ENCODE measurements around the gene CACNA1C.

The CACNA1C gene

GRCh38 chr12:2378835-2379330 lies 326.1 kb downstream of the CACNA1C start:
- no peak for DNase-seq

DNA sequence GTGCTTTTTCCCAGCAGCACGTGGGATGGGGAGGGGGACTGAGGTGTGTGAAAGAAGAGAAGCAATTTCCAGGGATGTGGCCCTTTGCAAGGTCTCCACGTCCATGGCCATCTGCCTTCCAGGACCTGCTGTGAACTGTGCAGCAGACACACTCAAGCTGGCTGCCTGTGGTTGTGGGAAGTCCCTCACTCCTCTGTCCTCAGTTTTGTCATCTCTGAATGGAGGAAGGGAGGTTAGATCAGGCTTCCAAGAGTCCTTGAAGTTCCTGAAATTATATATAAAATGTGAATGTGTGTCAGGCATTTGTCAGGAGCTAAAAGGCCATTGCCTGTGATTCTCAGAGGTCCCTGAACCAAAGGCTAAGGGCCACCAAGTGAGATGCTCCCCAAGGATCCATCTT lies 328.2 kb downstream of the CACNA1C start:
- DNase-seq = no peak

DNA sequence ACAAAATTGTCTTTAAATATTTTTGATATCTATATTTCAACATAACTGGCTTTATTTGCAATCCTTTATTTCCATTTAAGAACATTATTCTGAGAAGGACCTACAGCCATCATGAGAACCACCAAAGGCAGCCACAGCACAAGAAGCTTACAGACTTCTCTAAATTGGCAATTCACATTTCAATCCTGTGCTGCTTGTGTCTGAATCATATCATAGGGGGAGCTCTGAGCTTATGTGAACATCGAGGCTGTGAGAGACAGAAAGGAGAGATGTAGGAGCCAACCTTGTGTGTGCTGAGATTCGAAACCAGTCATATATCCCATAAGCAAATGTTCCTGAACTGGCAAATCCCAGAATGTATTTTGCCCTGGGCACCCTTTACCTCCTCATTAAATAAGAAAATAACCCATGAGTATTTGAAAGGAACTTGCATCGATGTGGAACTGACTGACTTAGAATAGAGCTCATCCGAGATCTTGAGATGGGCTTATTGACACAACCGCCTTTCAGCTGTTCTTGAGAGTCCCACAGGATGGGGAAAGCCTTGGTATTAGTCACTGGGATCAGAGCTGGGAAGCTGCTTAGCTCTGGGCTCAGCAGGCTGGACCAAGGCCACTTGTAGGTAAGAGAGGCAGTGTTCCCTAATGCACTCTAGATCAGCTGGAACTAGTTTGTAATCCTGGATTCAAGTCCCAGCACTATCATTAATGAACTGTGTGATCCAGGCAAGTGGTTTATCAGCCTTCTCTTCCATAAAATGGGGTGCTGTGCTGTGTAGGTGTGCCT lies 329.8 kb downstream of the CACNA1C start:
- DNase-seq = no peak

DNA sequence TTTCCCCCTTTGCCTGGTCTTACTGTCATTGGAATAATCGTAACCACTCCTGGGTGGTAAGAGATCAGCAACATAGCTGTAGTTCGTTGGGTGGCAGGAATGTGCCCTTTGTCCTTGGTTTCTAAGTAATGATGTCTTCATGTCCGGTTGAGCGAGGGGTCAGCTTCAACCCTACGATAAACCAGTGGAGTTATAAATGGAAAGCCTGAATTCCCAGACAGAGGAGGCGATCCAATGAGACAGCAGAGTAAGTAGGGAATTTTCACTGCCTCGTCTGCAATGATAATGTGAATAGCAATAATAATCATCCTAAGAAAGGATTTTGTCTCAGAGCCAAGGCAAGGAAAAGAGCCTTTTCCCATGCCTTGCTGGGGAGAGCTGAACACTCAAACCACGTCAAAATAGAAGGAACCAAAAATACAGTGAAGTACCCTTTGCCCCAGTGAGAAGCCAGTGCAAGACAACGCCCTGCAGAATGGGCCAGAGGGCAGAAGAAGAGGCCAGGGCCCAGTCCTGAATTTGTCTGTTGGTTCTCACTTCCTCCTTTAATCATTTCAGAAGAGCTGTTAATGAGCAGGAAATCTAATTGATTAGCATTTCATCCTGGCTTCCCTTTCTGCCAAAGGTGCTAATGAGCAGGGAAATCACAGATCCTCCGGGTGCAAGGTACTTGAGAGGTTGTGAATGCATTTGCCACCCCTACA lies 330.7 kb downstream of the CACNA1C start:
- DNase-seq = no peak

- DNase-seq = no peak
Observed at GRCh38 chr12:2384029-2384386, 331.2 kb downstream of the CACNA1C start.

GRCh38 chr12:2384533-2385351 lies 332.0 kb downstream of the CACNA1C start:
- no peak for DNase-seq

- no peak for DNase-seq
Observed at GRCh38 chr12:2385529-2385928, 332.7 kb downstream of the CACNA1C start.

GRCh38 chr12:2386566-2386965 lies 333.8 kb downstream of the CACNA1C start:
- no peak for DNase-seq

GRCh38 chr12:2387103-2387834 lies 334.5 kb downstream of the CACNA1C start:
- no peak for DNase-seq

DNA sequence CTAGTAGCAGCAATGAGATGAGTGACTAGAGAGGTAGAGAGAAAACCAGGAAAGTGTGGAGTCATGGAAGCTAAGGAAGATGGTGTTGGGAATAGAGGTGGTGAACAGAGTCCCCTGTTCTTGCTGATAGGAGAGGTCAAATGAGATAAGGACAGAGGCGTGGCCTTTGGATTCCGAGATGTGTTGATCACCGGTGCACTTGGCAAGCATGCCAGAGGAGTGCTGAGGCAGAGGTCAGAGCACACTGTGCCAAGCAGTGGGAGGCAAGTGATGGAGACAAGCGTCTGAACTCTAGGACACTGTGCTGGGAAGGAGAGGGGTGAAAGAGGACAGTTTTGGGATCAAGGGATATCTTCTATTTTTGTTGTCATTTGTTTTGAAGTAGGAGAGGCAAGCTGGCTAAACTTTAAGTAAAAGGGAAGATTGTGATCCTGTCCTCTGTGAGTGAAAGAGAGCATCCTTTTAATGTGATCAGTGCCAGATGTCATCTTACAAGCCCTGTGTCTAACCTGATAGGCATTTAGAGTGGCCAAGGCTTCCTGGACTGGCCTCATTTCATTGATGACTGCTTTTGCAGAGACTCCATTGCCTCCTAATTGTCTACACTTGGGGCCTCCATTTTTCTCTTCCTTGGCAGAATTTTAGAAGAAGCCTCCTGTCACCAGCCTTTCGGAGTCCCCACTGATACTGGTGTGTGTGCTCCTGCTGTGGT lies 336.4 kb downstream of the CACNA1C start:
- DNase-seq = no peak

- DNase-seq = no peak
Observed at GRCh38 chr12:2390133-2390532, 337.3 kb downstream of the CACNA1C start.

- DNase-seq = no peak
Observed at GRCh38 chr12:2390850-2391390, 338.1 kb downstream of the CACNA1C start.

GRCh38 chr12:2391740-2392331 lies 339.0 kb downstream of the CACNA1C start:
- DNase-seq = no peak

- DNase-seq = no peak
Observed at GRCh38 chr12:2393016-2393415, 340.2 kb downstream of the CACNA1C start.

GRCh38 chr12:2393996-2394395 lies 341.2 kb downstream of the CACNA1C start:
- DNase-seq = no peak

GRCh38 chr12:2395354-2395977 lies 342.7 kb downstream of the CACNA1C start:
- DNase-seq = no peak

DNA sequence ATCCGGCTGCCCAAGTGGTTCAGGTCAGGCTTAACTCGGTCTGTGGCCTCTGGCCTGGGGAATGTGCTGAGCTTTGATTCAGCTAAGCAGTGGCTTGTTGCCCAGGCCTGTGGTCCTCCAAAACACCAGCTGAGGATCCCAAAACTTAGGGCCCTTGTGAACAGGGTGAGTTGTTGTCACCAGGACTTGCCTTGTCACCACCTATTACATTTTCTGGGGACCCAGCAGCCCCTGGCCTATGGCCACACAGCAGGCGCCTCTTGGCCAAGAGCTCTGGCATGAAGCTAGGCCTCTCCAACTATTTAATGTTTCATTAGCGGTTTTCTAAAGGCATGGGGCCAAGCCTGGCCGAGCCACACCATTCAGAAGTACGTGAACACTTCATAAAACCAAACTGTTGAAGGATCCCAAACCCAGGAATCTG lies 343.7 kb downstream of the CACNA1C start:
- no peak for DNase-seq

GRCh38 chr12:2397356-2398045 lies 344.7 kb downstream of the CACNA1C start:
- DNase-seq = no peak

DNA sequence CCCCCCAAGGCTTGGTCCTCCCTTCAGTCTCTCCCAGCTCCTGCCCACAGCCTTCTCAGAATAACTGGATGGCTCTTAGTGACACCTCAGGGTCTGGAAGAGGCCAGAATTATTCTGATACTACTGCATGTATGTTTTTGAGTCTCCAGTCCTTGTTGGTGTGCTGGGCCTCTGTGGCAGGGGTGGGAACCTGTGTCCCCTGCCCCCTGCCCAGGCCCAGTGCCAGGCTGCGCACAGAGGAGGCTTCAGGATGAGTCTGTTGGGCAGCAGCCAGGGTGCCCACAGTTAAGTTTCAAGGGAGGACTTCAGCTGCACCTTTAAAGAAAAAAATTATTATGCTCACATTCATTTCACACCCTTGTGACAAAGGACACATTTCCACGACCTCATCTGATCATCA lies 348.3 kb downstream of the CACNA1C start:
- DNase-seq = no peak

- DNase-seq = no peak
Observed at GRCh38 chr12:2402073-2402579, 349.3 kb downstream of the CACNA1C start.
